Subcutaneous adipose tissue (tissue), 4 donors: ENCODE results near the gene VENTX. TPM values are rescaled to one million over a fixed set of nuclear protein-coding genes. Genes with fewer than 3 reads are reported as not detected.

Source experiments
- CTCF ChIP-seq: fragments of 450-650 bp; IDR thresholded peaks from one replicate; pipeline ENCODE4 v1.5.1; 2016; ENCODE audit warnings: low read depth, mild to moderate bottlenecking, control low read depth, antibody characterized with exemption, moderate library complexity
- total RNA-seq, 4 donors: library from RNA; depleted of rRNA; stranded (reverse); fragments of >200 nt; gene quantifications; one replicate each; pipeline ENCODE4 v1.1.0, GENCODE V29; 2016

The VENTX gene
- total RNA-seq, 4 donors from 2014 or later: 1.3 to 3.6 (median 2.9) TPM

DNA sequence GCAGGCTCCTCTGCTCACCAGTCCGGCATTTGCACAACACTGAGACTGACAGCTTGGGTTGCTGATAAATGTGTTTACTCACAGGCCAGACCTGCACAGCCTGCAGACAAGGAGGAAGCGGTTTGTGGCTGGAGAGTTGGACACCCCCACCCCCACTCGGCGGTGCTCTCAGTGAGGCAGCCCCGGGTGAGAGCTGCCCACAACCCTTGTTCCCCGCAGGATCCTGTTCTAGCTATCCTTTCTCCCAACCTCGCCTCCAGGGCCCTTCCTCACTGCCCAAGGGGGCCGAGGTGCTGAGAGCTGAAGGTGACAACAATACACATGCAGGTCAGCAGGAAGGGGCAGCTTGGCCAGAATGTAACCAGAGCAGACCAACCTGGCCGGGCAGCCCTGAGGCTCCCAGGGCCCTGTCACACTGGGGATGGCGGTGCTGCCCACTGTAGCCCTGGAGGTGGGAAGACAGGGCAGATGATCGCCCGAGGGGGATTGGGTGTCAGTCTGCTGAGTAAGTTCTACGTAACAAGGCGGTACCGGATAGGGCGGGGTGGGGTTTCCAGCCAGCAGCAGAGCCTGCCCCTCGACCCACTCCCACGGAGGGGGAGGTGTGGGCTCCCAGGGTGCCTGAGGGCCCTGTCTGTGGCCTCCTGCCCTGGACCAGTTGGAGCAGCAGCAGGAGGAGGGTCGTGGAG is 41.1 kb downstream of the VENTX start:
- no peak for TF ChIP-seq CTCF

- no peak for TF ChIP-seq CTCF
Observed at GRCh38 chr10:133279326-133280226, 41.9 kb downstream of the VENTX start.

DNA sequence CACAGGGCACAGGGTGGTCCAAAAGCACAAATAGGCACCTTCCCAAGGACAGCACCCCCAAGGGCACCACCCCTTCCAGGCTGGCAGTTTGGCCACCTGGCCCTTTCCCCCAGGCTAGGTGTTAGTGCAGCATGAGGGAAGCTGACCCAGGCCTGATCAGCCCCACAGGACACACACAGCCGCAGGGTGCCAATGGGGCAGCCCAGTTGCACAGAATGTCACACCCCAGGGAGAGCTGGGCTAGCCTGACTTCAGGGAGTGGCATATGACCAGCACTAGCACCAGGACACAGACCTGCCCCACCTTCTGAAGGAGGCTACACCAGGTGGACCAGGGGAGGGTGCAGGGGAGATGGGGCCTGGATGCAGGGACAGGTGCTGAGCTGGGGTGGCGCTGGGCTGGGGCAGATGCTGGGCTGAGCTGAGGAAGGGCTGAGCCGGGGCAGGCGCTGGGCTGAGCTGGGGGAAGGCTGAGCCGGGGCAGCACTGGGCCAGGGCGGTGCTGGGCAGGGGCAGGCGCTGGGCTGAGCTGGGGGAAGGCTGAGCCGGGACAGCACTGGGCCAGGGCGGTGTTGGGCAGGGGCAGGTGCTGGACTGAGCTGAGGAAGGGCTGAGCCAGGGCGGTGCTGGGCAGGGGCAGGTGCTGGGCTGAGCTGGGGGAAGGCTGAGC is 42.9 kb downstream of the VENTX start:
- TF ChIP-seq CTCF: no peak

GRCh38 chr10:133281084-133281483 is 43.4 kb downstream of the VENTX start:
- TF ChIP-seq CTCF: no peak

- TF ChIP-seq CTCF: no peak
Observed at GRCh38 chr10:133281628-133282372, 44.1 kb downstream of the VENTX start.

DNA sequence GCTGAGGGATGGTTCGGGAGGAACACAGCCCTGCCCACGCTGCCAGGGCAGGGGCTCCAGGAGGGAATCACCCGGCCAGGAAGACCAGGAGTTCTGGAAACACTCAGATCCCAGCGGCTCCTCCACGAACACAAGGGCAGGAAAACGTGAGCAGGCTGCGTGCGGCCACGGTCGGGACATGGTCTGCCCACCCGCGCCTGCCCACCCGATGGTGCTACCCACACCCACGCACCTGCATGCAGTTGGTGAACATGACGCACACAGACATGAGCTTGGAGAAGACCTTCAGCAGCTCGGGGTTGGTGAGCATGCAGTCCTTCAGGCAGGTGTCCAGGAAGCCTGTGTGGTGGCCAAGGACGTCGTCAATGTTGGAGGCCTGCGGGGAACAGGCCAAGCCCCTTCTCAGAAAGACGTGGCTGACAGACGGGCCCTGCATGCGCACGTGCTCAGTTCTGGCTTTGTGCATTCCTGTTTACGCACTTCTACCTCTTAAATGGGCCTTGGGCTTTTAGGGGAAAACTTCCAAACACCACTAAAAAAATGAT is 45.3 kb downstream of the VENTX start:
- TF ChIP-seq CTCF: no peak
